HG03460 (cell line): ENCODE measurements around the gene PEPD.

Source experiments
- ATAC-seq: cut with Tn5 transposase; IDR thresholded peaks from one replicate; pipeline ENCODE4 v1.9.1; 2021; ENCODE audit not compliant: unreplicated experiment

Gene PEPD

DNA sequence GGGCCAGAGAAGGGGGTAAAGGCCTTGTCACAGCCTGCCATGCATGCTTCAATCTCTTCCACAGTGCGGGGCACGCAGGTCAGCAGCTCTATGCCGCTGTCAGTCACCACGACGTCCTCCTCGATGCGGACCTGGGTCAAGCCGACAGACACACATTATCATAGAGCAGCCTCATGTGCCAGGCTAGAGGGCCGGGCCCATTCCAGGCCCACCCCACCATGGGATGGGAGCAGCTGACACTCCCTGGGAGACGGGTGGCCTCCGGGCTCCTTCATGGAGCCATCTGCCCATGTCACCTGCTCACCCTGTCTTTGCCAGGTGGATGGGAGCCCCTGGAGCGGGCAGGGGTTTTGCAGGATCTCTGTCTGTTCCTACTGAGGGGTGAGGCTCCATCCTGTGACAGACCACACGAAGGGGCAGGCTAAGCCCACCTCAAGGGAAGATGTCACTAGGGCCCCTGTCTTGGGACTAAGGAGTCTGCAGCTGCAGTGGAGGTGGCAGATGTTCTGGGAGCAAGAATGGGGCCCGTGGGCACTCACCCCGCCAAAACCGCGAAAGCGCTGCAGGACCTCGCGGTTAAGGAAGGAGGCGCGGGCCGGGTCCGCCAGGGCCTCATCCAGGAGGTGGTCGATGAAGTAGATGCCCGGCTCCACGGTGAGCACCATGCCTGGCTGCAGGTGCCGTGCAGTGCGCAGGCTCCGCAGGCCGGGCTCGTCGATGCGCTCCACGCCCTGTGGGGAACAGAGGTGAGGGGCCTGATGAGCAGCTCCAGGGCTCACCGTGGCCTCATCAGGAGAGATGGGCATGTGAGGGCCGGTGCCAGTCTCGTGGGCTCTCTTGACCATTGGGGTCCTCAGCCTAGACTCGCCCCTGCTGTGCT lies 134.0 kb downstream of the PEPD start:
- no peak for ATAC-seq

DNA sequence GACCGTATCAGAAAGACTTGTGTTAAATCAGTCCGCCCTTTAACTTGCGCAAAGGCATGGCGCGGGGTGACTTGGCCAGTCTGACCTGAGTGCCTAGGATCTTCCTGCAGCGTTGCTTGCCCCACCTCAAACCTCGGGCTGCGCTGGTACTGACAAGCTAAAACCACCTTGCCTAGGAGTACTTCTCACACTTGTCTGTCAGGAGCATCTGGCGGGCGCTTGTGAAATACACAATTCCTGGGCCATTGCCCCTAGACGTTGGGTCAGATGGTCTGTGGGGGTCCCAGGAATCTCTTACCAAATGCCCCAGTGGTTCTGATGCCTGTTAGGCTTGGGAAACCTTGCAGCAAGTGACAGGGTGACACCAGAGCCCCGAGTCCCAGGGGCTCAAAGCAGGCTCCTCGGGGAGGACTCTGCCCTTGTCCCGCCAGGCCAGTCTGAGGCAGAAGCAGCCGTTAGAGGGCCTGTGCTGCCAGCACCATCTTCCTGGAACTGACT lies 135.2 kb downstream of the PEPD start:
- no peak for ATAC-seq

DNA sequence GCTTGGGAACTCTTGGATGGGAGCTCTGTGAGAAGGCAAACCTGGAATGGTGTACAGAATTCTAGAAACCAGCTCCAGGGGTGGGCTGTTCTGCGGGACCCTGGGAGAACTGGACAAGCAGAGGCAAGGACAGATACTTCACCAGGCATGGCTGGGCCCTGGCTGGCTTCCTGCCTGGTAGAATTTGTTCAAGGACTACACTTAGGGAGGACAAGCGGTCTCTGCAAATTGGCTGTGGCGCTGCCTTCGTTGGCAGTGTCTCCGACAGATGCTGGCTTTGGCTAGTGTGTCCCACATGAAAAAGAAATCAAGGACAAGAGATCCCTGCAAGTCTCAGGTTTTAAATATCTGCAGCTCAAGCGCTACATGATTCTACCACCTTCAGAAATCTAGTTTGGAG lies 135.6 kb downstream of the PEPD start:
- ATAC-seq, result no peak

DNA sequence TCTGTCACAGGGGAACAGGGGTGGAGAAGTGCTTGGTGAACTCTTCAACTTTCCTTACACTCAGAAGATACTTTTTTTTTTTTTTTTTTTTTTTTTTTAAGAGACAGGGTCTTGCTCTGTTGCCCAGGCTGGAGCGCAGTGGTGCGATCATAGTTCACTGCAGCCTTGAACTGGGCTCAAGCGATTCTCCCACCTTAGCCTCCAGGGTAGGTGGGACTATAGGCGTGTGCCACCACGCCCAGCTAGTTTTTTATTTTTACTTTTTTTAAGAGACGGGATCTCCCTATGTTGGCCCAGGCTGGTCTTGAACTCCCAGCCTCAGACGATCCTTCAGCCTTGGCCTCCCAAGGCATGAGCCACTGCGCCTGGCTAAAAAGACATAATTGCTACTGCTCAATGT lies 136.6 kb downstream of the PEPD start:
- no peak for ATAC-seq

DNA sequence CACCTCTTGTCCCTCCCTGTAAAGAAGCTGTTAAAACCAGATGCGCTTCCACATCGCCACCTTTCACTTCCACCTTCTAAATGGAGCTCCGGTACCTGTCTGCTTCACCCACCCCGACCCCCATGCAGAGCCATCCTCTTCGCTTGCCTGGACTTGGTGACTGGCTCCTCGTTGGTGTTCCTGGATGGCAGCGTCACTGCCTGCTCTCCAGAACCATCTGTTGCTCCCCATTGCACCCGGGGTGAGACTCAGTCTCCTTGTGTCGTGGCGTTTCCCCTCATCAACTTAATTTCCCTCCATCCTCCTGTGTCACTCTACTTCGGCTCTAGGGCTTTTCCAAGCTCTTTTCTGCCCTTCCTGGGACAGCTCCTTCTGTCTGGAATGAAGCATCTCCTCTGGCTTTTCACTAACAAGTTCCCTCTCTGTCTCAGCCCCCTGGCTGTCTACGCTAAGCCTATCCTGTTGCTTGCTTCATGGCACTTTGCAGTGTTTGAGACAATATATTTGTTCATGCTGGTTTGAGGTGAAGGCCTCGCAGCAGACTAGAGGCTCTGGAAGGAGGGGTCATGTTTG lies 137.8 kb downstream of the PEPD start:
- no peak for ATAC-seq

DNA sequence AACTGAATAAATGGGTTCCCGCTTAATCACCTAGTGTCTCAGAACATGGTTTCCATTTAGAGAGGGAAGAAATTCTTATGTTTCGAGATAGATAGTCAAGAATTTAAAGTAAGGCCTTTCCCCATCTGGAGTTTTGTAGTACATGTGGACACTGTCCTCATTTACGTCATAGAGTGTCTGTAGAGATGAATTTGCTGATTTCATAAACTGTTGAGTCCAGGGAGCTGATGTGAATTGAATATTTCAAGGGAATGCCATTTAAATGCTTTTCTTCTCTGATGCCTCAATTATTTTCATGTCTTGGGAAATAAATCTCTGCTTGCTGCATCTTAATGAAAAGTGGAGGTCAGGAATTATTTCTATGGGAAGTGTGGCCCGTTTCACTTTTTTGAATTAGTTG lies 138.6 kb downstream of the PEPD start:
- ATAC-seq, result no peak

DNA sequence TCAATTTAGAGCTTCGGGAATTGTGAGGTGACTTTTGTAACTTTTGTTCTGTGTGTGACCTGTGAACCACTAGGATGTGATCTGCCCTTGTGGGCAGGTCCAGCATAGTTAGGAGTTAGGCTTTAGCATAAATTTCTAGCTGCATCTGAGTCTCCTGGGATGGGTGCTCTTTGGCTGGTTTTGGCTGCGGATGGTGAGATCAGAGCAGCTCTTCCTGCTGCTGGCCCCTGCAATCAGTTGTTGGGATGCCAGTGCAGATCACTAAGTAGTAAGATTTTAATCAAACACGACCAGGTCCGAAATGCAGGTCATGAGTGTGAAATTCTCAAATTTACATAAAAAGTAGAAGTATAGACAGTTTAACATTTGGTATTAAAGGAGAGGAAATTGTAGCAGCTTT lies 139.6 kb downstream of the PEPD start:
- ATAC-seq, result no peak

DNA sequence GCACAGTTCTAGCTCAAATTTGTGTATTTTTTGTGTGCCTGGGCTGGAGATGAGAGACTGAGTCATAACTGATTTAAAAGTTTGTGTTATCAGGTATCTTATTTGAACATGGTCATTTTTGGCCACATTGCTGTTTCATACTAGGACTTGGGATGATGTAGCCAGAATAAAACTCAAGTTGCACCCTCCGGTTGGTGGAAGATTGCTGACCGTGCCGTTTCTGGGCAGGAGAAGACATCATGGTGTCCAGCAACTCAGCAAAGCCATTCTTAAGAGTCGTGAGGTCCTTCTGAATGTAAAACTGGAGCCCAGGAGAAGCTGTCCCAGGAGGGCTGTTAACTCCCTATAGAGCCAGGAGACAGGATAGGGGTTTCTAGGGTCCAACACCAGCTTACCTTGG lies 140.5 kb downstream of the PEPD start:
- ATAC-seq, result no peak

DNA sequence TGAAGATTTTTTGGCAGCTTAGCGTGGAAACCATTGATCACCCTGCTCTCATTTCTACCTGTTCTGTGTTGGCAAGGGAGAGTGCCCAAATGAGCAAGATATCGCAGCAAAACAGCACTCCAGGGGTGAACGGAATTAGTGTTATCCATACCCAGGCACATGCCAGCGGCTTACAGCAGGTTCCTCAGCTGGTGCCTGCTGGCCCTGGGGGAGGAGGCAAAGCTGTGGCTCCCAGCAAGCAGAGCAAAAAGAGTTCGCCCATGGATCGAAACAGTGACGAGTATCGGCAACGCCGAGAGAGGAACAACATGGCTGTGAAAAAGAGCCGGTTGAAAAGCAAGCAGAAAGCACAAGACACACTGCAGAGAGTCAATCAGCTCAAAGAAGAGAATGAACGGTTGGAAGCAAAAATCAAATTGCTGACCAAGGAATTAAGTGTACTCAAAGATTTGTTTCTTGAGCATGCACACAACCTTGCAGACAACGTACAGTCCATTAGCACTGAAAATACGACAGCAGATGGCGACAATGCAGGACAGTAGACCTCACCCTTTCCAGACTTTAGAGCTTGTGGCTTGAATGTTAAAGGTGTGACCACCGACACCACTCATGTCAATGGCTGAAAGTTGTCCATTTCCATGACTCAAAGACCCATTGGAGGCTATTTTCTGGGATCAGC lies 142.3 kb downstream of the PEPD start:
- no peak for ATAC-seq

DNA sequence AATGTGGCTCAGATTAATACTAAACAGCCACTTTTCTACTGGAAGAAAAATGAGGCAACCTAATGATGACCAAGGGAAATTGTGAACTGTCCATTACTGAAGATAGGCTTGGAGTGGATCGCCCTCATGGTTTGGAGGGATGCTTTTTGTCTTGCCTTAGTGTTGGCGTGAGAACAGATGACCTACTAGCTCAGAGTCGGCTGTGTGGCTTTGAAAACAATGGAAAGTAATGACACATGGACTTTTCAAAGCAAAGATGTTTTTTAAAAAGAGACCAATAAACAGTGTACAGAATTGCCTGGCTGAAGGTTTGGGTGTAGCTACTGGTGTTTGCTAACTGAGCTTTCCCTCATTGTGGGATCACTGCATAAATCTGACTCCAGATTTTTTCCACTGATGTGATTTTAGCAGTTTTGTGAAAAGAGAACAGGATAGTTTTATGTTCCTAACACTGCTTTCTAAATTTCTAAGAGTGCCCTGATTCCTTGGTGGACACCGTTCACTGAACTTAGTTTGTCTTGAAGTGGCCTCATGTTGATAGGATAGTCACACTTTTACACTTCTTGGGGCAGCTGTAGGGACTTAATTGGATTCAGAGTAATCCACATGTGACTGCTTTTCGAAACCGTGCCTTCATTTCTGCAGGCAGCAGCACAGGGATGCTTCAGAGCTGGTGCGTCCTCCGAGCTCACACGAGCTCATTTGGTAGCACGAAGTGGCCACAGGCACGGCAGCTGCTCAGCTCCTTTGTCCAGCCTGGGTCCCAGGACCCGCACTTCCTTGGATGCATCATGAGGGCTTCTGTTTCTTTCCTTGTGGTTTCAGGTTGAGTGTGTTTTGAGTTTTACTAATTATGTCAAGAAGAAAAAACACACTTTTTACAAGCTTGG lies 143.8 kb downstream of the PEPD start:
- no peak for ATAC-seq

DNA sequence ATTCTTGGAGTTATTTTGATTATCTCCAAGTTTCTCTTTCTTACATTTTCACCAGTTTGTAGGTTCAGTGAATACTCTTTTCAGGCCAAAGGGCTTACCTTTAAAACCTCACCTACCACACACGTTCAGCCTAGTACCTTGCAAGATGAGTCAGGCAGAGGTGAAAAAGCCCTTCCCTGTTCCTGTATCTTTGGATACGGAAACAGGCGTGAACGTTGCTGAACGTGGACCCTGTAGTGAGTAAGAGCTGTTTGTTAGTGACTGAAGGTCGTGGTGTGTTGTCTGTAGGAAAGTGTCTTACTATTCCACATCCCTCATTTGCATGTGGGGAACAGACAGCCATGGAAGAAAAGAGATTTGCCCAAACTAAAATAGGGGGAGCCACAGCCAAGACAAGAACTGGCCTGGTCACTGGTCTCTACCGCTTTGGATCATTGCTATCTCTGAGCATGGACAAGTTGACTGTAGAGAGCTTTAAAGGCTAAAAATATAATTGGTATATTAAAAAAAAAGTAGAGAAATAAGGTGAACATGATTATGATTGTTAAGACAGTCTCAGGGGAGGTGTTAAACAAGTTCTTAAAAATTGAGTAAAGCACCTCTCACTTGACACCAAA lies 144.5 kb downstream of the PEPD start:
- ATAC-seq, result no peak

DNA sequence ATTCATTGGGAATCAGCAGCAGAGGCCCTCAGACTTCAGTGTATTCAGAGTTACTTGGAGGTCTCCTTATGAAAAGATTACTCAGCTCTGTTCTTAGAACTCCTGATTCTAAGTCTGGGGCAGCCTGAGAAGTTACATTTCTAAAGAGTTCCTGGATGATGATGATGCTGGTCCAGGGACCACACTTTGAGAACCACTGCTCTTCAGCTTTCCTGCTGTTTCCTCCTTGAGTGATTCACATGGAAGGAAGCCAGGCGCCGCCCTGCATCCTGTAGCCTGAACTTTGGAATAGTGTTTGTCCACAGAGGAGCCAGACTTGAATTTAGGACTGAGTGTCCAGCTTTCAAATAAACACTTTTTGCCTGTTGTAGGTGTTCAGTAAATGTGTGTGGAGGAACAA lies 145.2 kb downstream of the PEPD start:
- no peak for ATAC-seq

DNA sequence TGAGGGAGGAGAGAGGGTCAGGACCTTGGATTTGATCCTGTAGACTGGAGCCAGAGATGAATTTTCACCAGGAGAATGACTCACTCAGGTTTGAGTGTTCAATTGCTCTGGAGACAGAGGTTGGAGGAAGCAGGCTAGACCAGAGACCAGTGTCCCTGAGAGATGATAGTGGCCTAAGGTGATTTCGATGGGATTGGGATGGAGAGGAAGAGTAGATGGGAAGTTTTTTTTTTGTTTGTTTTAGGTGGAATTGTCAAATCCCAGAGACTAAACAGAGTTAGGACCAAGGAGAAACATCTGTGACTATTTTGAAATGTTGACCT lies 145.8 kb downstream of the PEPD start:
- no peak for ATAC-seq

DNA sequence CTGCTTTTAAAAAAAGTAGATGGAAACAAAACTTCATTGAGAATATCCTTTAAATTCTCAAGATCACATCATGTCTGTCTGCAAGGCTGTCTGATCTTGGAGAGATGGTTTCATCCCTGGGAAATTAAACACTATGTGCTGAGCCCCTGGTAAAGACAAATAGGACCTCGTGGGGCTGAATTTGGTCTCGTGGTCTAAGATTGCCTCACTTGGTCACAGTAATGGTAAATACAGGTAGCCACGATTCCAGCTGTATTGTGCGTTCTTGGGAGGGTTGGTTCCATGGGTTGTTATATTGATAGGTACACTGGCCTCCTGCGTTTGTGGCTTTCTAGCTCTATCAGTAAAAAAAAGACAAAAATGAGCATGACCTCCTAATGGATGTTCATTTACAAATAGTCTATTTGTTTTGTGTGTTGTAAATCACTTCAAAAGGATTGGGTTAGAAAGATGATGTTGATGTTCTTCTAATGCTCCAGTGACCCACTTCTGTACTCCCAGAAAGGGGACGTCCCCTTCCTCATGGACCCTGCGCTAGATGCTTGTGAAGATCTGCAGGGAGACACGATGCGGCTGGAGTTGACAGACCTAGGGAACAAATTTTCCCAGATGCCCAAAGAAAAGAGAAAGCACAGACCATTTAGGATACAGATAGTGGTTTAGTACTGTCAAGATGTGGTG lies 146.3 kb downstream of the PEPD start:
- ATAC-seq, result no peak

DNA sequence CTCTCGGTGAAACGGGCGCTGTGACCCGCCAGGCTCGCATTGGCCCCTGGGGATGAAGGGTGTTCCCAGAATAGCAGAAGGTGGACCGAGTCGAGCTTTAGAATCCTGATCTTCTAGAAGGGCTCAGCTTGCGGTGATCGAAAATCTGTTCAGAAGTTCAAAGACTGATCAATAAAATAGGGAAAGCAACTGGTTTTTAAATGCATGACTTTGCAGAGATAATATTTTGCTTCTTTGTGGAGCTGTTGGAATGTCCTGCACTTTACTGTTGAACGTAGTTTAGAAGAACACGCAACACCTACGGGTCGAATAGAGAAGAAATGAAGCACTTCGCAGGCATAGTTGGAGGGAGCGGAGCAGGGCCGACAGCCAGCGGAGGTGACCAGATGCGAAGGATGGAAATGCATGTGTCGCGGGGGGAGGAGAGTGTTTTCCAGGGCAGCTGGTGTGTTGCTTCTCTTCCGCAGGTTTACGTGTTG lies 147.3 kb downstream of the PEPD start:
- no peak for ATAC-seq

DNA sequence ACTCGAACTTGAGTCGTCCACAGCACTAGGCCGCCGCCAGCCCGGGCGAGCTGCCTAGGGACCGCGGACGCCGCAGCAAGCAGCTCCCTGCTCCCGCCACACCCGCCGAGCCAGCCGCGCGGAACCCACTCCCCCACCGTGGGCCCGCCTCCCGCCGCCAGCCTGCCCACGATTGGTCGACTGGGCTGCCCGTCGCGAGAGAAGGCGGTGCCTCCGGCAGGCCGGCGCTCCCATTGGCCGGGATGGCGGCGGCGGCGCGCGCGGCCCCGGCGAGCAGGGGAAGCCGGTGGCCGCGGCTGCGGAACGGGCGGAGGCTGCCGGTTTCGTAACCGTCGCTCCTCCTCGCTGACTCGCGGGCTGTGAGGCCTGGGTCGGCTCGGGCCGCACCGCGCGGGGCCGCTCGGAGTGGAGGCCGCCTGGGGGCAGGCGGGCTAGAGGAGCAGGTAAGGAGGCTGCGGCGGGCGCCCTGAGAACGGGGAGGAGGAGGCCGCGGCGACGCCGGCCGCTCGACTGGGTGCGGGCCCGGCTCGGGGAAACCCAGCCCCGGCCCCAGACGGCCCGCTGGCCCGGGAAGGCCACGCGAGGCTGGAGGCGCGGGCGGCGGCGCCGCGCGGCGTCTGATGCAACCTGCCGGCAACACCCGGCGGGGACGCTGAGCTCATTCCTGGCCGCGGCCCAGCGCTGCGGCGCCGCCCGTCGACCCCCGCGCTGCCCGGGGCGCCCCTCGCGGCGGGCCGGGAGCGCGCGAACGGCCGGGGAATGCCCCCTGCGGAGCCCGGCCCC lies 147.9 kb downstream of the PEPD start, which contains the start of gene CEBPG:
Gene CEBPG (plus strand): TSS at position 257 of the 783 bp plus-strand sequence. CDS start 5,531 bp downstream, outside the sequence.
- peak; percentile 89 for ATAC-seq

DNA sequence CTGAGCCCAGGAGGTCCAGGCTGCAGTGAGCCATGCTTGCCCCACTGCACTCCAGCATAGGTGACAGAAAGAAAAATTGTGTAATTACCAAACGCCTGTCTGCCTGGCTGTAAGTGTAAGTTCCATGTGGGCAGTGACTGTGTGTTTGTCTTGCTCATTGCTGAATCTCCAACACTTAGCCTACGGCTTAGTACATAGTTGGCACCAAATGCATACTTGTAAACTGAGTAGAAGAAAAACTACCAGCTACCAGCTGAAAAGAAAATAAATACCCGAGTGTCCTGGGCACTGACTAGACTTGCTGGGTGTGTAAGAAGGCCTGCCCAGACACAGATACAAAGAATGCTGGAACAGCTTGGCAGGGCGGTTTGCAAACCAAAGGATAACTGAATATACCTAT lies 150.8 kb downstream of the PEPD start:
- no peak for ATAC-seq

DNA sequence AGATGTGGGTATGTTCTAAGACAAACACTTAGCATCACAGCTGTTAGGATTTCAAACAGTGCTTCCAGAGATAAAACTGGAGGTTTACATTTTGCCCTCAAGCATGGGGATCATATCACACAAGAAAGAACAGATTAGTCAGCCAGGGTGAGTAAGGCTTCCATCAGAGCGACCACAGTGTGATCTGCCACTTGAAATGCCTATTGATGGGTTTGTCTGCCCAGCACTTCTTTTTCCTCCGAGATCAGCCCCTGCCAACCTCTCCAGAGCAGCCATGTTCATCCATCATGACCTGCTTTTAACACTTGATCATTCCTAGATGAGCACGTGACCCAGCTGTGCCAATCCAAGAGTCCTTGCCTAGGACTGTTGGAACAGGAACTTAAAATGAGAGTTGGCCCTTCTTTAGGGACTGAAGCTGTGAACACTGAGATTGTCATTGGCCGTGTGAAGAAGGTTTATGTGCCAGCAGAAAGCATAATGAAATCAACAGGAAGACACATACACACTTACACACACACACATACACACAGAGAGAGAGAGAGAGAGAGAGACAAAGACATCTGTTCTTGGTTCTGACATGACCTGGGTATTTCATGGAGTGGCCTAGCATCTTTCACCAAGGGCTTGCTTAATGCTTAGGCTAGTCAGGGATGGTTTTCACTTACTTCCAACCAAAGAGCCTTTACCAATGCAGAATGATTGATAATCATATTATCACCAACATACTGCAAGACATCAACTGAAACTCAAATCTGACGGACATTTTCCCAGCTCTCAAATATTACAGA lies 153.3 kb downstream of the PEPD start:
- no peak for ATAC-seq
